Hippocampal formation (tissue), 2 donors: ENCODE data around the gene MAML3.
A peak's percentile ranks its signal among the peaks of the same experiment; 100 is the strongest.

Experiments
- DNase-seq, 2 donors: peaks; one replicate each; lab custom pipeline; 2025; lab: John Stamatoyannopoulos, UW

The MAML3 gene

GRCh38 chr4:139782926-139783522, 371.0 kb downstream of the MAML3 start:
- no peak for DNase-seq

GRCh38 chr4:139781066-139781465, 372.9 kb downstream of the MAML3 start:
- no peak for DNase-seq

- no peak for DNase-seq
These were observed 374.3 kb downstream of the MAML3 start for GRCh38 chr4:139779691-139780090.

- DNase-seq: no peak
These were observed 376.2 kb downstream of the MAML3 start for GRCh38 chr4:139777757-139778156.

- no peak for DNase-seq
These were observed 377.7 kb downstream of the MAML3 start for GRCh38 chr4:139776235-139776634.

GRCh38 chr4:139774759-139775487, 379.1 kb downstream of the MAML3 start:
- DNase-seq: no peak

GRCh38 chr4:139773560-139774318, 380.2 kb downstream of the MAML3 start:
- no peak for DNase-seq

GRCh38 chr4:139770361-139770760, 383.6 kb downstream of the MAML3 start:
- no peak for DNase-seq

- DNase-seq: no peak
These were observed 384.6 kb downstream of the MAML3 start for GRCh38 chr4:139769364-139769763.

GRCh38 chr4:139768896-139769295, 385.1 kb downstream of the MAML3 start:
- DNase-seq: no peak

- DNase-seq: no peak
These were observed 385.6 kb downstream of the MAML3 start for GRCh38 chr4:139768366-139768765.

- no peak for DNase-seq
These were observed 386.4 kb downstream of the MAML3 start for GRCh38 chr4:139767585-139767984.

- DNase-seq: no peak
These were observed 386.8 kb downstream of the MAML3 start for GRCh38 chr4:139767168-139767567.

- no peak for DNase-seq
These were observed 389.2 kb downstream of the MAML3 start for GRCh38 chr4:139764686-139765310.

GRCh38 chr4:139764182-139764581, 389.8 kb downstream of the MAML3 start:
- DNase-seq: no peak

- DNase-seq: peak in 1 of 2 donors; percentile 11
These were observed 390.3 kb downstream of the MAML3 start for GRCh38 chr4:139763672-139764071.

- peak in 1 of 2 donors; percentile 25 for DNase-seq
These were observed 390.8 kb downstream of the MAML3 start for GRCh38 chr4:139763205-139763604.

- DNase-seq: no peak
These were observed 391.3 kb downstream of the MAML3 start for GRCh38 chr4:139762720-139763119.

- DNase-seq: no peak
These were observed 392.5 kb downstream of the MAML3 start for GRCh38 chr4:139761461-139761860.

GRCh38 chr4:139760567-139760966, 393.4 kb downstream of the MAML3 start:
- DNase-seq: no peak

- DNase-seq: no peak
These were observed 394.9 kb downstream of the MAML3 start for GRCh38 chr4:139759097-139759496.

GRCh38 chr4:139756391-139757180, 397.4 kb downstream of the MAML3 start:
- no peak for DNase-seq
